ENCODE data around the gene CBX7.
A peak's percentile ranks its signal among the peaks of the same experiment; 100 is the strongest.

The CBX7 gene

DNA sequence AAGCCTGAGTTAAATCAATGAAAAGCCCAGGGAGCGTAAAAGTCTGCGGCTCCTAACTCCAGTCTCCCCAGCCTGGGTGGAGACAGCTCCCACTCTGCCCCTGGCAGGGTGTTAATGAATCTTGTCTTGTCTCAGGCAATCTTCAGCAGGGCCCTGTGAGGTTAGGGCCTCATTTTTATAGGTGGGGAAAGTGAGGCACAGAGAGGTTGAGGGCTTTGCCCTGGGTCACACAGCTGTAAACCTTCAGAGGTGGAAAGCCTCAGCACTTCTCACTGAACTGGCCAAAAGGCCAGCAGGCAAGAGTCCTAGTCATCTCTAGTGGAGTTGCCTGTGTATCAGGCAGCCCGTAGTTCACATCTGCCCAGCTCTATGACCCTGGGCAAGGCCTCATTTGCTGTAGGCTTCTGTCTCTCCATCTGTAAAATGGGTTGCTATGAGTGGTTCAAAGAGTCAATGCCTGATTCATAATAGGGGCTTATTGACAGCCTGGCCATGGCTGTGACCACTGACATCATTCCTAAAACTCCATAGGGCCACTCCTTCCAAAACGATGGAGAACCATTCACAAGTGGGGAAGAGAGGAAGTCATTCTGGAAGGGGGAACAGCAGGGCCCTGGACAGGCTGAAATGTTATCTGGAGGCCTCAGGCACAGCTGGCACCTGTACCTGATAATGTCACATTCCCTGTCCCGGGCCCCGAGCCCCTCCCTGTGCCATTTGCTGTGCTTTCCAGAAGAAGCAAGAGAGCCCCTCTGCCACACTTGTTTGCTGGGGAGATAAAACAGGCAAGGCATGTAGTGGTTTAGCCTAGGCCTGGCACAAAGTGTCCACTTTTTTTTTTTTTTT lies 6.0 kb downstream of the CBX7 start:
- DNase-seq: no peak

DNA sequence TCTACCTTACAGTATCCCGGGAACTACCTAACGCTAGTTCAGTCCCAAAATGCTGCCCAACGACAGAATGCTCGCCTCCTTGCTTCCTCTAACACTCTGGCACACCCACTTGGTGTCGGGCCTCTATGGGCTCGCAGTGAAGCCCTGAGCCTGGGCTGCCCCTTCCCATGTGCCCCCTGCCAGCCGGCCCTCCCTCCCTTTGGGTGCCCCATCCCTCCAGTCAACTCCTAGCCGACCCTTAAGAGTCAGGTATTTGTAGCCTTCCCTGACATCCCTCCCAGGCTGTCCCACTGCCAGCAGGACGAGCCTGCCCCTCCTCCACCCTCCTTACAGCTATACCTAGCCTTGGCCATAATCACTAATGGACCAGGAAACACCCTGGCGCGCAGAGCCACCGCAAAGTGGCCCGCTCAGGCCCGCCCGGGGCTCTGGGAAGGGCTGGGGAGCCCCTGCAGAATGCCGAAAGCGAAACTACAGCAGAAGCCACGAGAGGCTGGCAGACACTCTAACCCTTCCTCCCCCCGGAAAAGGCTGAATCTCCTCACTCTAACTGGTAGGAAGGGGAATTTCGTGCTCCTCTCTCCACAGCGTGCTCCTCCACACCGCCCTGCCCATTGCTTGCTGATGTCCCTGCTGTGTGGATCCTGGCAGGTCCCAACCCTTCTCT lies 8.2 kb downstream of the CBX7 start:
- peak; percentile 21 to 38 for DNase-seq

DNA sequence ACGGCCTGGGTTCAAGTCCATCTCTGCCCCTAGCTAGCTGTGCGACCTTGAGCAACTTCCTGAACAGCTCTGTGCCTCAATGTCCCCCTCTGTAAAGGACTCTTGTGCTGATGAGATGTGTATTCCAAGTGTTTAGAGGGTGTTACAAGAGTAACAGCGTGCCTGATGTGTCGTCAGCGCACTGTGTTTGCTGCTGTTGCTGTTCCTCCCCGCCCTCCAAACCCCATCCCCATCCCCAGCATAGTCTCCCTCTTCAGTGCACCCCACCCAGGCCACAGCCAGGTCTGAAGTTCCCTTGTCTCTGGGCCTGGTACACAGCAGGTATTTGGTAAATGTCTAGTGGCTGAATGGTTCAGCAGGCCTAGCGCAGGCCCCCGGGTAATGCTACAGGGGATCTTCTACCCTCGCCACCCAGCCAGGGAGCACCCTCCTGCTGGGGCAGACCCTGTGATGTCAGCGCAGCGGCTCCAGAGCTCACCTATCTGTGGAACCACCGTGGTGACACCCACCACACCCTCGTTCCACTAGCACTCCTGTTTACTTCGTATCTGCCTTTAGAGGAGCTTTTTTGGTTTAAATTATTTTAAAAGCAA lies 10.3 kb downstream of the CBX7 start:
- DNase-seq: no peak

DNA sequence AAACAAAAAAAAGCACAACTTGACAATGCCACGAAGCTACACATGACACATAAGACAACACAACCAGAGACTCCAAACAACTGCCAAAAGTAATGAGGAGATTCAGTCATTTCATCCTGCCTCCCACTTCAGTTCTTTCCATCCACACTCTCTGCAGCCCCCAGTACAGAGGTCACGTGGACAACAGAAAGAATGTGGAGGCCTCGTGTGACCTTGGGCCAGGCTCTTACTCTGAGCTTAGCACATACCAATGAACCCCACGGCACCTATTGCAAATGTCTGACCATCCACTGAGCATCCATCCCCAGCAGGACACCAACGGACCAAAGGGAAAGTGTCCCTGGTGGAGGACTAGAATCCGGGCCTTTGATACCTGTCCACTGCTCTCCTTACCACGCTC lies 12.5 kb downstream of the CBX7 start:
- DNase-seq: no peak

DNA sequence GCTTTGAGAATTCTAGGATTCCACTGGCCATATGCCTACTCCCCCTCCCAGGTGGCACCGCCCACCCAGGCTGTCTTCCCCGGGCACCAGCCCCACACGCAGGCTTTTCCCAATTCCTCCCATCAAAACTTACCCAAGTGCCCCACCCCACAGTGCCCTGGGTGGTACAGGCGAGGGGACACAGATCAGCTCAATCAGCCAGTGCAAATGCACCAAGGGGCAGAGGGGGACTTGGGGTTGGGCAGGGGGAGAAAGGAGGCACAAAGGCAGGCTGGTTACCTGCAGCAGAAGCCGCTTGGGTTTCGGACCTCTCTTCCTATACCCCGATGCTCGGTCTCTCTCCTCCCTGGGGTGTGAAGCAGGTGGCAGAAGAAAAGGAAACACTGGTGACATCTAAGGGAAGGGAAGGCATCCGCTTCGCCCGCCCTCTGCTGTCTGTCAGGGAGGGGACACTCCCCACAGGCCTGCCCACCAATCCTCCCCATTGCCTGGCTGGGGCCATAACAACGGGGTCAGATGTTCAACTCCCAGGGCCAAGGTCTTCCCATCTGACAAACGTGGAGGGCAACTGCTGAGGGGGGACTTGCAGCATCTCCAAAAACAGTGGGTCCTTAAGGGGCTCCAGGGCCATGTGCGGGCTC lies 14.0 kb downstream of the CBX7 start:
- DNase-seq: no peak

DNA sequence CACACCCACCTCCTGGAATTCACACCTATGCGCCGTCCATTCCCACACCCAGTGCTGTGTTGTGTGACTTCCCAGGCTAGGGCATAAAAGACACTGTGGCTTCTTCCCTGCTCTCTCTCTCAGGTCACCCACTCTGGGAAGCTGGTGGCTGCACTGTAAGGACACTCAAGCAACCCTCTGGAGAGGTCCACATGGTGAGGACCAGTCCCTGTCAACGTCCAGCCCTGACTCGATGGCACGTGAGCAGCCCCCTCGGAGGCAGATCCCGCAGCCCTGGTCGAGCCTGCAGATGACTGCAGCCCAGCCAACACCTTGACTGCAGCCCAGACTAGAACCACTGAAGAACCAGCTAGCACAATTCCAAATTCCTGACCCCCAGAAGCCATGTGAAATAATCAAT lies 16.2 kb downstream of the CBX7 start:
- DNase-seq: no peak

DNA sequence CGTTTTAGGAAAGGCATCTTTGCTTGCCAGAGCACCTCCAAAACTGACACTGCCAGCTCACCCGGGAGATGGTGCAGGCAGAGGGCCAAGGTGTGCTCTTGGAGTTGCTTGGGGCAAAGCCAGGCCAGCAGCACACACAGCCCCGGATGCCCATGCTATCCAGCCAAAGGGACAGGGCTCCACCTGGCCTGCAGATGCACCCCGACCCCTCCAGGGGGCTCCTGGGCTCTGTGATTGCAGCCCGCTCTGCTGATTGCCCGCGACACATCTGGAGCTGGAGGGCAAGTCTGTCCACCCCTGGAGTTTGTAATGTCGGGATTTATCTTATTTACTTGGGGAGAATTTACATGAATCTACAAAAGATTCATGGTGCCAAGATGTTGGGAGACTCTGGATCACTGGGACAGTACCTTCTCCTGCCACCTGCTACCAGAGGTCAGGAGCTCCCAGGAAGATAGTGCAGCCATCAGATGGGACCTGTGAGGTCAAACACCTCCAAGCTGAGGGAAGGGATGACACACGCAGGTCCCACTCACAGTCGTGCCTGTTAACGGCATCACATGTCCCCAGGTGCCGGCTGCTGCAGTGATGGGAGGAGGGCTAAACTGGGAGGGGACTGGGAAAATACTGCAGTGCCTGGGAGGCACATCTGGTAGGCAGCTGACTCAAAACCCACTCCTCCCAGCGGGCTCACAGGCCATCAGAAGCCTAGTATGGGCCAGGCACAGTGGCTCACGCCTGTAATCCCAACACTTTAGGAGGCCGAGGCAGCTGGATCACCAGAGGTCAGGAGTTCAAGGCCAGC lies 17.2 kb downstream of the CBX7 start:
- DNase-seq: no peak

DNA sequence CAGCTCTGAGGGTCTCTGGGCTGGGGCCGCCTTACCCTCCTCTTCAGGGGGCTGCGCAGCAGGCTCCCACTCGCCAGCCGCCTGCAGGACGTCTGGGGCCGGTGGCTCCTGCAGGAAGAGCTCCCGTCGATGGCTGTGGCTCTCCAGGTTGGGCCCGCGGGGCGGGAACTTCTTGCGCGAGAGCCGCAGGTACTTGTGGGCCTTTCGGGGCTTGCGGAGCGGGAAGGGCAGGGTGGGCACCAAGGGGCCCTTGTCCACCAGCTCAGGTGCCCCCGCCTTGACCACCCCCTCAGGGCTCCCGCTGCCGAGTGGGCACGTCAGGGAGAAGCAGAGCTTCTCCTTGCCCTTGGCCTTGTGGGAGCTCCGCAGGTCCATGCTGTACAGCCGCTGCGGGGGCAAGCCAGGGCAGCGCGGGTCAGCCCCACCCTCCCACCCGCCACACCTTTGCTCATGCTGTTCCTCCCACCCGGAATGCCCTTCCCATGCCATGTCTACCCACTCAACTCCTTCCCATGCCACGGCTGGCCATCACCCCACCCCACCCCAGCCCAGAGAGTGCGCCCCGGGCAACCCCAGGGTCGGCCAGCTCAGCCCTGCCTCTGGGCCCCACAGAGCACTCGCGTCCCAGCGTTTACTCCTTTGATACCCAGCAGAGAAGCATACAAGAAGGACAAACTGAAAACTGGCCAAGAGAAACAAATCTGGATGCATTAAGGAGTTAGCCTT lies 18.0 kb downstream of the CBX7 start:
- DNase-seq: no peak

DNA sequence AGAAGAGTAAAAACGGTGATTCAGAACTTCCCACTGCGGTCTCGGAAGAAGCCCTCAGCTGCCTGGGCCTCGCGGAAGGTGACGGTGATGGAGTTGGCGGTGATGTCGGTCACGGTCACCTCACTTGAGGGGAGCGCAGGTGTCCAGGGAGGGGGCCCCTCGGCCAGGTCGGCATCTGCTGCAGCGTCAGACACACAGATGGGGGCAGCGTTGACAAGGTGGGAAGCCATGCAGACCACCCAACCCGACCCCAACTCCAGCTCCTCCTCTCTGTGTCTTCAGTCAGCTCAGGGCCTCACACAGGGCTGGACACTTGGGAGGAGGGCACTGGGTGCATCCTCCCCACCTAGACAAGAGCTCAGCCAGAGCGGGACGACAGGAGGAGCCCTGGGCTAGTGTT lies 18.6 kb downstream of the CBX7 start:
- DNase-seq: no peak

DNA sequence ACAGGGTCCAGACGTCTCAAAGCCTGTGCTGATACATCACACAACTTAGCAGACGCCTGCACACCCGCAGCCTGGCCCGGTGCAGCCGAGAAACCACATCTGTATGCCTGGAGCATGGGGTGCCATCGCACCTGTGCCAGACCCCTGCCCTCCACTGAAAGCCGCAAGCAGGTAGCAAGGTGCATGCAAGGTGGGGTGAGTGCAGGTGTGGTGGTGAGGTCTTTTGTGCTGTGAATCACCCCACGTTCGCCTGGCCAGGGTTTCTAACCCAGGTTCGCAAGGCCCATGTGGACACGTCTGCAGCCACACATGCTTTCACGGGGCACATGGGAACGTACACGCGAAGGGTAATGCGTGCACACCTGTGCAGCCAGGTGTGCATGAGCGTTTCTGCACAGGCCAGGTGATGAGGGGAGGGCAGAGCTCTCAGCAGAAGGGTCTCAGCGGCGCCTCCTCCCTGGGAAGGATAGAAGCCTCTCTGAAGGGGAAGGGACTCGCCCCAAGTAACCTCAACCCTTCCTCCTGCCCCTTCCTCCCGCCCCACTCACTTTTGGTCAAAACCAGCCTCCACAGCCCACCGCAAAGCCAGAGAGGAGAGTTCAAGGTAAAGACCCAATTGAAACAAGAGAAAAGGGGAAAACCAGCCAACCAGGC lies 19.5 kb downstream of the CBX7 start:
- no peak for DNase-seq

DNA sequence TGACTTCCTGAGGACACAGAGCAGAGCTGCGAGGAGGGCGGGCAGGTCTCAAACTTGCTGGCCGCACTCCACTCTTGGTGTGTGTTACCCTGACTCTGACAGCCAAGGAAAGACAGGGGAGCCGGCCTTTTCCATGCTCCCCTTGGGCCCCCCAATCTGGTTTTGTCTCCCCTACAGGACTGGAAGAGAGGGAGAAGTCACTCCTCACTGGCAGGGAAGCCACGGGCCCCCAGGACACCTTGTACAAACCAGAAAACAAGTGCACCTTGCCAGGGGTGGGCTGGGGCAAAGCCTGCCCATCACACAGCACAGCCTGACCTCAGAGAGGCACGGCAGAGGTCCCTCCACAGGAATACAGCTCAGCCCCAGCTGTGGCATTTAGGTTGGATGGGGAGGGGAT lies 20.2 kb downstream of the CBX7 start:
- no peak for DNase-seq

DNA sequence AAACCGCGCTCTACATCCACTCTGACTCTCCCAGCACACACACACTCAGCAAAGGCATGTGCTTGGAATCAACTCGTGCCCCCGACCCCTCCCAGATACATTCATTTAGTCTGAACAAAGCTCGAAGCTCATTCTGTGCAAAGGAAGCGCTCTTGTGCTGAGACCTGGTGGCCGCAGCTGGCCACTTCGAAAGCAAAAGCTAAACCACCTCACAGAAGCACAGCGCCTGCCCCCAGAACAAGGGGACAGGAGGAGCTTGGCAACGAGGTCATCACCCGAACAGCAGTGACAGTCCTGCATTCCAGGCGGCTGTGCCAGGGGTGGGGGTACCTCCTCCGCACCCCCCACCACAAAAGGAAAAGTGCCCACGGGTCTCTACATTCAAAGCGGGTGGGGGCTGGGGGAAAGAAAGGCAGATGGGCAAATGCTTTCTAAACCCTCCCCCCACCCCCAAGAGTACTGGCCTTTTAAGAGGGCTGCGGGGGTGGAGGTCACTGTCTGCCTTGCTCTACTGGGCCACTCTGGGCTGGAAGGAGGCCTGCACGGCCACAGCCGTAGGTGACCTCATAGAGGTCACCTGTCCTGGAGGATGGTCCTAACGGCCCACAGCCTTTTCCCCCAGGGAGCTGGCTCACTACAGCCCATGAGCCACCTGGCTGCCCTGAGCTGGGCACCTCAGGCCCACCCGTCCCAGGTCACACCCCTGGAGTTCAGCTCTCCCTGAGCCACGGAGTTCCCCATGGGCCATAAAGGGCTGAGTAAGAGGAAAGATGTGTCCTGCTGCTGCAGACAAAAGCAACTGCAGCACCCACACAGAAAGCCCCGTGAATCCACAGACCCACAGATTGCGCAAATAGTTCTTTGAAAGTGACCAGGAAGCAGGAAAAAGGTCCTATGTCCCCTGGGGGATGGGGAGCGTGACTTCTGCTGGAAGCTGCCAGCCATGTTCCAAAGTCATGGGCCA lies 21.3 kb downstream of the CBX7 start:
- DNase-seq: peak; percentile 16 to 34

DNA sequence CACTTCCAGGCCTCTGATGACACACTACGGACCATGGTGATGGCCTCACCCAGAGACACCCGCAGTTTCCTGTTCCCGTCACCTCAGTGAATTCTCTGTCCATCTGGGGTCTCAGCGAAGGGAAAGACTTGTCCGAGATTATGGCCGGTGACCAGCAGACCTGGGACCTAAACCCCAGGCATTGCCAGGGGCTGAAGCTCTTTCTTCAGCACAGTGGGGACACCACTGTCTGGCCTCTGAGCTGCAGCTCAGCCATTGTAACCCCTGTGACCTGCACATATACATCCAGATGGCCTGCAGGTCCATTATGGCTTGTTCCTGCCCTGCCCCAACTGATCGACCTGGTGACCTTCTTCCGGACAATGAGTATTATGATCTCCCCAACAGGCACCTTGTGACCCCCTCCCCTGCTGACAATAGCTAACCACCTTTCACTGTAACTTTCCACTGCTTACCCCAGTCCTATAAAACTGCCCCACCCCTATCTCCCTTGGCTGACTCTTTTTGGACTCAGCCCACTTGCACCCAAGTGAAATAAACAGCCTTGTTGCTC lies 22.3 kb downstream of the CBX7 start:
- no peak for DNase-seq

DNA sequence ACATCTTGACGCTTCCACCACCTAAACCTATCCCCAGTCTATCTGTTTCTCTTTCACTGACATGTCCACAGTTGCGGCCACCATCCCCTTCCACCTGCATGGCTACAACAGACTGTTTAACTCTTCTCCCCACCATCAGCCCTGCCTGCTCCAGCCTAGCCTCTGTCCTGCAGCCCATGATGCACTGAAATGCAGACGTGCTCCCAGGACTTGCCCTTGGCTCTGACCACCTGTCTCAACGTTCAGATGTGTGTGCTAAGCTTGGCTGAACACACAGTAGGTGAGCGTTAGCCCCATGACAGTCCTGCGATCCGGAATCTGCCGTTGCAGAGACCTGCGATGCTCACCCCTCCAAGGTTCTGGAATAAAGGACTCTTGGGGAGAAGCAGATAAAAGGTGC lies 22.7 kb downstream of the CBX7 start:
- DNase-seq: no peak

DNA sequence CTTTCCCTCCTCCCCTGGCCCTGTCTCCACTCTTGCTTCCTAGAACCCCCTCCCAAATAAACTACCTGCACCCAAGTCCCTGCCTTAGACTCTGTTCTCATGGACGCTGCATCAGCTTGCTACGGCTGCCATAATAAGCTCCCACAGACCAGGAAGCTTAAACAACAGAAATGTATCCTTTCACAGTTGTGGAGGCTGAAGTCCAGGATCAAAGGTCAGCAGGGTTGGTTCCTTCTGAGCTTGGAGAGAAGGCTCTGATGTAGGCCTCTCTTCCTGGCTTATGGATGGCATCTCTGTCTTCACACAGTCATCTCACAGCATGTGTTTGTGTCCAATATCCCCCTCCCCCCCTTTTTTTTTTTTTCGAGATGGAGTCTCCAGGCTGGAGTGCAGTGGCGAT lies 23.4 kb downstream of the CBX7 start:
- DNase-seq: no peak

DNA sequence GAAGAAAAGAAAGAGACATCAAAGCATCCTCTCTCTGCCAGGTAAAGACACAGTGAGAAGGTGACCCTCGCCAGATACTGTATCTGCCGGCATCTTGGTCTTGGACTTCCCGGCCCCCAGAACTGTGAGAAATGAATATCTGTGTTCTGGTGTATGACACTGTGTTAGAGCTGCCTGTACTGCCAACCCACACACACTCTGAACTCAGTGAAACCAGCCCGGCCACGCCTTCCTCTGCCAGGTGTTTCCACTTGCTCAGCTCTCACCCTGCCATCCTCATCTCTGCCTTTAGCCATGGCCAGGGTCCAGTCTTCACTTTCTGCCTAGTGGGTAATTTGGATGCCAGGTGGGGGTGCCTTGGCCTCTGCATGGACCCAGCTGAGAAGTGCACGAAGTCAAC lies 24.0 kb downstream of the CBX7 start:
- DNase-seq: no peak

DNA sequence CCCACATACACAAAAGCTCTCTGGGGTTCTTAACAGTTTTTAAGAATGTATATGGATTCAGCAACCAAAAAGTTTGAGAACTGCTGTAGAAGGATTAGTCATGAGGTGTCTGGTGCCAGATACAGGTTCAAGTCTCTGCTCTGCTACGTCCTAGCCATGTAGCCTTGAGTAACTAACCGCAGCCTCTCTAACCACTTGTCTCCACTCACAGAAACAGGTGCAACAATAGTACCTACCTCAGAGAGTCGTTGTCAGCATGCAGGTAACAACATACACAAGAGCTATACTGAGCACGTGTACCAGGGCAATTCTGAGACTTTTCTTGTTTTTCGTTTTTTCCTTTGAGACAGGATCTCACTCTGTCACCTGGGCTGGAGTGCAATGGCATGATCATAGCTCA lies 26.9 kb downstream of the CBX7 start:
- DNase-seq: no peak

DNA sequence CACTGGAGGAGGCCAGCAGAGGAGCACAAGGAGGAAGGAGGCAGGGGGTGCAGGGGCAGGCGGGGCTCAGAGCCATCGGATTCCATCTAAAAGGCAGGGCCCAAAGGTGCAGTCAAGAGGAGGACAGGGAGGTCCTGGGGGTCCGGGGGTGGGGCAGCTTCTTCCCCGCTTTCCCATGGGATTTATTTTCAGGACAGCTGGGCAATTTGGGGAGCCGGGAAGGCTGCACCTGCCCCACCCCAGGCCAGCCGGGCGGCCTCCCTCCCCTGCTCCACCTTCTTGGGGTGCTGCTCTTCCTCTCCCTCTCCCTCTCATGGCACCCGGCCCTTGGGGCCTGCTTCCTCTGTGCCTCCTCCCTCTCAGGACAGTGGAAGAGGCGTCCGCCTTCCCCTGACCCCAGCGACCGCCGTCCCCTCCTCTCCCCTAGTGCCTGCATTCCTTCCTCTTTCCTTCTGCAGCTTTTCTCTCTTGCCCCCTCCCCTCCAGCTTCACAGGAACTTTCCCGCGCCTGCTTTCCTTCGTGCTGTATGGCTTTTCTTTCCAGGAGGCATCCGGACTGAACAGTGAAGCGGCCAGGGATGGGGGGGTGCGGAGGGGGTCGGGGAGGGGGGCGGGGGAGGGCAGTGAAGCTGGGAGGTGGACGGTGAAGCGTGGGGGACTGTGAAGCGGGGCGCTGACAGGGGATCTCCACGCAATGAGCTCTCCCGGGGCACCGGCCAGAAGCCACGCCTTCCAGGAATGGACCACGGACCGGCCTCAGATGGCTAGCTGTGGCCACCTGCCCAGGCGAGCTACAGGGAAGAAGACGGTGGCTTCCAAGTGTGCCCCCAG lies 28.5 kb downstream of the CBX7 start:
- no peak for DNase-seq
